Activated naive CD4-positive, alpha-beta T cell treated with anti-CD3 and anti-CD28 coated beads, Interleukin-2, amount 50 U/mL, for 16 hours (primary cell): ENCODE measurements around the gene NMNAT3.

Experiments used
- DNase-seq: peaks from one replicate; pipeline ENCODE4 v3.0.0-alpha.2; 2020

Gene NMNAT3

GRCh38 chr3:139674571-139675260, 3.1 kb downstream of the NMNAT3 start:
- DNase-seq = no peak

- DNase-seq = no peak
Measured at GRCh38 chr3:139672884-139673283, 4.9 kb downstream of the NMNAT3 start.

GRCh38 chr3:139671863-139672646, 5.7 kb downstream of the NMNAT3 start:
- DNase-seq = no peak

- no peak for DNase-seq
Measured at GRCh38 chr3:139671107-139671506, 6.7 kb downstream of the NMNAT3 start.

GRCh38 chr3:139670196-139670595, 7.6 kb downstream of the NMNAT3 start:
- no peak for DNase-seq

- DNase-seq = no peak
Measured at GRCh38 chr3:139668332-139668731, 9.4 kb downstream of the NMNAT3 start.

- DNase-seq = no peak
Measured at GRCh38 chr3:139664958-139665357, 12.8 kb downstream of the NMNAT3 start.

- no peak for DNase-seq
Measured at GRCh38 chr3:139660269-139660668, 17.5 kb downstream of the NMNAT3 start.

- DNase-seq = no peak
Measured at GRCh38 chr3:139659511-139659910, 18.3 kb downstream of the NMNAT3 start.

- DNase-seq = no peak
Measured at GRCh38 chr3:139657936-139658335, 19.8 kb downstream of the NMNAT3 start.

GRCh38 chr3:139657434-139657833, 20.3 kb downstream of the NMNAT3 start:
- no peak for DNase-seq

- DNase-seq = no peak
Measured at GRCh38 chr3:139655909-139656595, 21.7 kb downstream of the NMNAT3 start.

GRCh38 chr3:139654637-139655365, 23.0 kb downstream of the NMNAT3 start:
- no peak for DNase-seq

GRCh38 chr3:139653582-139653981, 24.2 kb downstream of the NMNAT3 start:
- DNase-seq = no peak

GRCh38 chr3:139652561-139652960, 25.2 kb downstream of the NMNAT3 start:
- no peak for DNase-seq

- DNase-seq = no peak
Measured at GRCh38 chr3:139647866-139648435, 29.8 kb downstream of the NMNAT3 start.

- no peak for DNase-seq
Measured at GRCh38 chr3:139646512-139646911, 31.3 kb downstream of the NMNAT3 start.

- DNase-seq = no peak
Measured at GRCh38 chr3:139642996-139643395, 34.8 kb downstream of the NMNAT3 start.

GRCh38 chr3:139640456-139640855, 37.3 kb downstream of the NMNAT3 start:
- no peak for DNase-seq

GRCh38 chr3:139639662-139640061, 38.1 kb downstream of the NMNAT3 start:
- no peak for DNase-seq

GRCh38 chr3:139638518-139638917, 39.3 kb downstream of the NMNAT3 start:
- DNase-seq = no peak

- DNase-seq = no peak
Measured at GRCh38 chr3:139636511-139636910, 41.3 kb downstream of the NMNAT3 start.

GRCh38 chr3:139634111-139634635, 43.6 kb downstream of the NMNAT3 start:
- no peak for DNase-seq
